Mesenchymal stem cell (in vitro differentiated cells and primary cell): Measurements from ENCODE around the gene RAB3C.

ENCODE experiments used
- DNase-seq: peaks from one replicate; pipeline ENCODE4 v3.0.0-alpha.2; 2013
- H2AFZ ChIP-seq: one replicate; pipeline ENCODE4 v1.6.1; 2013; ENCODE audit warnings: low read depth, mild to moderate bottlenecking, control low read depth, inconsistent platforms, low read length, moderate library complexity
- H2AK5ac ChIP-seq: 2 replicates; pipeline ENCODE4 v1.6.1; 2013; ENCODE audit warnings: low read length, moderate library complexity, mild to moderate bottlenecking, inconsistent platforms; ENCODE audit not compliant: severe bottlenecking
- H2BK120ac ChIP-seq: one replicate; pipeline ENCODE4 v1.6.1; 2013; ENCODE audit warnings: low read depth, mild to moderate bottlenecking, inconsistent platforms, low read length, moderate library complexity
- H2BK12ac ChIP-seq, 2 experiments: one replicate each; pipeline ENCODE4 v1.6.1; 2013; ENCODE audit warnings: inconsistent platforms in 2 of 2, low read length in 2 of 2, mild to moderate bottlenecking in 2 of 2, moderate library complexity in 2 of 2, control low read depth in 1 of 2
- H2BK15ac ChIP-seq: one replicate; pipeline ENCODE4 v1.6.1; 2013; ENCODE audit warnings: mild to moderate bottlenecking, low read depth, inconsistent platforms; ENCODE audit not compliant: poor library complexity, severe bottlenecking
- H2BK5ac ChIP-seq: 2 replicates; pipeline ENCODE4 v1.6.1; 2013; ENCODE audit warnings: low read depth, mild to moderate bottlenecking, low read length, control low read depth, inconsistent platforms; ENCODE audit not compliant: poor library complexity, severe bottlenecking
- H3K14ac ChIP-seq, 2 experiments: one replicate each; pipeline ENCODE4 v1.6.1; 2013; ENCODE audit warnings: inconsistent platforms in 2 of 2, low read length in 2 of 2, control low read depth in 1 of 2, mild to moderate bottlenecking in 1 of 2, moderate library complexity in 1 of 2
- H3K18ac ChIP-seq, 2 experiments: one replicate each; pipeline ENCODE4 v1.6.1; 2013; ENCODE audit warnings: inconsistent platforms in 2 of 2, low read length in 2 of 2, control low read depth in 1 of 2, low read depth in 1 of 2, mild to moderate bottlenecking in 1 of 2
- H3K23ac ChIP-seq, 2 experiments: one replicate each; pipeline ENCODE4 v1.6.1; 2013; ENCODE audit warnings: inconsistent platforms in 2 of 2, low read length in 2 of 2, mild to moderate bottlenecking in 2 of 2, moderate library complexity in 2 of 2, control low read depth in 1 of 2
- H3K27ac ChIP-seq: 2 replicates; pipeline ENCODE4 v1.5.1; 2013; ENCODE audit warnings: mild to moderate bottlenecking, moderate library complexity, low read length, control low read depth, inconsistent platforms; ENCODE audit not compliant: poor library complexity, severe bottlenecking
- H3K27me3 ChIP-seq, 2 experiments: 2 replicates each; pipeline versions ENCODE4 v1.6.1 to v1.7.0; 2013; ENCODE audit warnings: low read length in 2 of 2, mild to moderate bottlenecking in 2 of 2, moderate library complexity in 2 of 2, control low read depth in 1 of 2, inconsistent platforms in 1 of 2; ENCODE audit not compliant: control insufficient read depth in 1 of 2, insufficient read depth in 1 of 2
- H3K36me3 ChIP-seq, 2 experiments: 2 replicates each; pipeline versions ENCODE4 v1.6.1 to v1.7.0; 2013; ENCODE audit warnings: low read length in 2 of 2, control low read depth in 1 of 2, inconsistent platforms in 1 of 2, low read depth in 1 of 2, mild to moderate bottlenecking in 1 of 2; ENCODE audit not compliant: insufficient read depth in 2 of 2, control insufficient read depth in 1 of 2
- H3K4ac ChIP-seq, 2 experiments: one replicate each; pipeline ENCODE4 v1.6.1; 2013; ENCODE audit warnings: inconsistent platforms in 2 of 2, low read length in 2 of 2, mild to moderate bottlenecking in 2 of 2, moderate library complexity in 2 of 2, control low read depth in 1 of 2, low read depth in 1 of 2
- H3K4me1 ChIP-seq: 2 replicates; pipeline ENCODE4 v1.6.1; 2013; ENCODE audit warnings: low read depth, low read length, control low read depth; ENCODE audit not compliant: control insufficient read depth, insufficient read depth
- H3K4me2 ChIP-seq: 2 replicates; pipeline ENCODE4 v1.6.1; 2013; ENCODE audit warnings: low read length, mild to moderate bottlenecking, inconsistent platforms; ENCODE audit not compliant: poor library complexity, severe bottlenecking
- H3K4me3 ChIP-seq, 2 experiments: 2 replicates each; pipeline versions ENCODE4 v1.5.1 to v1.7.0; 2013; ENCODE audit warnings: low read length in 2 of 2, mild to moderate bottlenecking in 2 of 2, control low read depth in 1 of 2, low read depth in 1 of 2; ENCODE audit not compliant: insufficient read depth in 1 of 2
- H3K79me1 ChIP-seq: replicated peaks from 2 replicates; pipeline ENCODE4 v1.6.1; 2013; ENCODE audit warnings: mild to moderate bottlenecking, control low read depth, low read length, inconsistent platforms; ENCODE audit not compliant: poor library complexity, severe bottlenecking
- H3K9ac ChIP-seq: 2 replicates; pipeline ENCODE4 v1.7.0; 2013; ENCODE audit warnings: mild to moderate bottlenecking, low read length, moderate library complexity
- H3K9me3 ChIP-seq: 2 replicates; pipeline ENCODE4 v1.7.0; 2013; ENCODE audit warnings: mild to moderate bottlenecking, low read length; ENCODE audit not compliant: control insufficient read depth
- H4K8ac ChIP-seq: one replicate; pipeline ENCODE4 v1.6.1; 2013; ENCODE audit warnings: inconsistent platforms, mild to moderate bottlenecking, low read length, moderate library complexity
- H4K91ac ChIP-seq: one replicate; pipeline ENCODE4 v1.6.1; 2013; ENCODE audit warnings: mild to moderate bottlenecking, low read length, inconsistent platforms
- WGBS: methylation state at CpG from one replicate; pipeline ENCODE4 v1.1.7; 2013; ENCODE audit warnings: mixed read lengths; 5-methylcytosine and 5-hydroxymethylcytosine counted together

The RAB3C gene

GRCh38 chr5:58724992-58725391 lies 142.1 kb downstream of the RAB3C start:
- Histone ChIP-seq H3K4me2 (no peak overlapping the region), H4K91ac (no peak overlapping the region), H2AK5ac (no peak overlapping the region), H3K23ac (no peak overlapping the region), H3K4ac (no peak overlapping the region), H4K8ac (no peak overlapping the region), H3K18ac (no peak overlapping the region), H3K79me1 (no peaks in the 10 kb centered on the region), H3K27ac (no peak overlapping the region), H3K14ac (no peak overlapping the region), H3K4me1 (no peaks in the 10 kb centered on the region), H2BK15ac (no peak overlapping the region), H2AFZ (no peak overlapping the region), H2BK12ac (no peak overlapping the region), H3K36me3 (no peaks in the 10 kb centered on the region), H3K9me3 (peaks cover 9% of the 10 kb centered on the region), H3K27me3 (no peaks in the 10 kb centered on the region), H3K4me3 (no peak overlapping the region), H3K9ac (no peak overlapping the region), H2BK120ac (no peak overlapping the region), H2BK5ac (no peak overlapping the region)
- no peak for DNase-seq
- 89% methylated on average over 2 of the region's 2 CpGs for WGBS

GRCh38 chr5:58731641-58732040 lies 148.8 kb downstream of the RAB3C start:
- Histone ChIP-seq H2BK12ac (no peak overlapping the region), H4K8ac (no peak overlapping the region), H3K23ac (no peak overlapping the region), H3K4me2 (no peak overlapping the region), H3K14ac (no peak overlapping the region), H2BK15ac (no peak overlapping the region), H3K27me3 (no peaks in the 10 kb centered on the region), H3K4me1 (no peaks in the 10 kb centered on the region), H3K27ac (no peak overlapping the region), H3K79me1 (no peaks in the 10 kb centered on the region), H3K4me3 (no peak overlapping the region), H2BK120ac (no peak overlapping the region), H2AFZ (no peak overlapping the region), H3K9ac (no peak overlapping the region), H3K4ac (no peak overlapping the region), H4K91ac (no peak overlapping the region), H2BK5ac (no peak overlapping the region), H3K18ac (no peak overlapping the region), H2AK5ac (no peak overlapping the region), H3K9me3 (no peaks in the 10 kb centered on the region), H3K36me3 (no peaks in the 10 kb centered on the region)
- WGBS: 88% methylated on average over 1 of the region's 1 CpG
- DNase-seq: no peak

GRCh38 chr5:58735637-58736036 lies 152.8 kb downstream of the RAB3C start:
- DNase-seq: no peak
- Histone ChIP-seq H2BK120ac (no peak overlapping the region), H3K4ac (no peak overlapping the region), H3K27ac (no peak overlapping the region), H2AFZ (no peak overlapping the region), H3K4me3 (no peak overlapping the region), H3K79me1 (no peaks in the 10 kb centered on the region), H4K8ac (no peak overlapping the region), H4K91ac (no peak overlapping the region), H3K9me3 (no peaks in the 10 kb centered on the region), H3K23ac (no peak overlapping the region), H3K27me3 (no peaks in the 10 kb centered on the region), H3K4me1 (no peaks in the 10 kb centered on the region), H3K36me3 (no peaks in the 10 kb centered on the region), H2BK5ac (no peak overlapping the region), H2BK15ac (no peak overlapping the region), H3K14ac (no peak overlapping the region), H3K18ac (no peak overlapping the region), H2BK12ac (no peak overlapping the region), H3K4me2 (no peak overlapping the region), H3K9ac (no peak overlapping the region), H2AK5ac (no peak overlapping the region)
- 75% methylated on average over 1 of the region's 1 CpG for WGBS

GRCh38 chr5:58736214-58736613 lies 153.3 kb downstream of the RAB3C start:
- 81% methylated on average over 5 of the region's 5 CpGs for WGBS
- no peaks in the 10 kb centered on the region for H3K27me3 ChIP-seq

More at GRCh38 chr5:58736214-58736613, 153.3 kb downstream of the RAB3C start:
- no peak overlapping the region for H2BK15ac ChIP-seq
- H4K8ac ChIP-seq: no peak overlapping the region
- no peak overlapping the region for H2AK5ac ChIP-seq
- H3K4me3 ChIP-seq: no peak overlapping the region
- no peak overlapping the region for H2AFZ ChIP-seq
- no peaks in the 10 kb centered on the region for H3K9me3 ChIP-seq
- no peak overlapping the region for H3K14ac ChIP-seq
- no peak overlapping the region for H4K91ac ChIP-seq
- H3K9ac ChIP-seq: no peak overlapping the region
- H3K4ac ChIP-seq: no peak overlapping the region
- no peak overlapping the region for H2BK5ac ChIP-seq
- H3K23ac ChIP-seq: no peak overlapping the region
- no peak overlapping the region for H3K18ac ChIP-seq
- no peak for DNase-seq
- no peaks in the 10 kb centered on the region for H3K36me3 ChIP-seq
- H3K4me2 ChIP-seq: no peak overlapping the region
- no peak overlapping the region for H3K27ac ChIP-seq
- no peaks in the 10 kb centered on the region for H3K79me1 ChIP-seq
- H3K4me1 ChIP-seq: no peaks in the 10 kb centered on the region
- no peak overlapping the region for H2BK12ac ChIP-seq
- no peak overlapping the region for H2BK120ac ChIP-seq
